ENCODE data around the gene MTERF4.

MTERF4 gene

GRCh38 chr2:241068136-241068941 lies 33.7 kb downstream of the MTERF4 start:
- no peak overlapping the region for H3K27ac Mint-ChIP-seq
- H3K4me1 Mint-ChIP-seq (ENCODE audit: low read depth), result peaks cover 5% of the 10 kb centered on the region
- no peak for DNase-seq
- no peaks in the 10 kb centered on the region for H3K36me3 Mint-ChIP-seq (ENCODE audit: low read depth)
- no peaks in the 10 kb centered on the region for H3K9me3 Mint-ChIP-seq
- H3K27me3 Mint-ChIP-seq, result no peaks in the 10 kb centered on the region
- no peak overlapping the region for H3K4me3 Mint-ChIP-seq

- no peaks in the 10 kb centered on the region for H3K27me3 Mint-ChIP-seq
- DNase-seq, result no peak
- H3K9me3 Mint-ChIP-seq, result no peaks in the 10 kb centered on the region
- H3K27ac Mint-ChIP-seq, result no peak overlapping the region
- H3K36me3 Mint-ChIP-seq (ENCODE audit: low read depth), result no peaks in the 10 kb centered on the region
- H3K4me3 Mint-ChIP-seq, result no peak overlapping the region
- peaks cover 5% of the 10 kb centered on the region for H3K4me1 Mint-ChIP-seq (ENCODE audit: low read depth)
Observed at GRCh38 chr2:241067501-241068135, 34.5 kb downstream of the MTERF4 start.

- Mint-ChIP-seq H3K9me3 (no peaks in the 10 kb centered on the region), H3K36me3 (ENCODE audit: low read depth) (no peaks in the 10 kb centered on the region), H3K27me3 (no peaks in the 10 kb centered on the region), H3K27ac (no peak overlapping the region), H3K4me1 (ENCODE audit: low read depth) (peaks cover 5% of the 10 kb centered on the region), H3K4me3 (no peak overlapping the region)
- no peak for DNase-seq
Observed at GRCh38 chr2:241066893-241067341, 35.2 kb downstream of the MTERF4 start.

GRCh38 chr2:241066171-241066892 lies 35.8 kb downstream of the MTERF4 start:
- Mint-ChIP-seq H3K27ac (no peak overlapping the region), H3K4me3 (no peak overlapping the region), H3K4me1 (ENCODE audit: low read depth) (peaks cover 5% of the 10 kb centered on the region), H3K9me3 (no peaks in the 10 kb centered on the region), H3K36me3 (ENCODE audit: low read depth) (no peaks in the 10 kb centered on the region), H3K27me3 (no peaks in the 10 kb centered on the region)
- DNase-seq, result no peak

DNA sequence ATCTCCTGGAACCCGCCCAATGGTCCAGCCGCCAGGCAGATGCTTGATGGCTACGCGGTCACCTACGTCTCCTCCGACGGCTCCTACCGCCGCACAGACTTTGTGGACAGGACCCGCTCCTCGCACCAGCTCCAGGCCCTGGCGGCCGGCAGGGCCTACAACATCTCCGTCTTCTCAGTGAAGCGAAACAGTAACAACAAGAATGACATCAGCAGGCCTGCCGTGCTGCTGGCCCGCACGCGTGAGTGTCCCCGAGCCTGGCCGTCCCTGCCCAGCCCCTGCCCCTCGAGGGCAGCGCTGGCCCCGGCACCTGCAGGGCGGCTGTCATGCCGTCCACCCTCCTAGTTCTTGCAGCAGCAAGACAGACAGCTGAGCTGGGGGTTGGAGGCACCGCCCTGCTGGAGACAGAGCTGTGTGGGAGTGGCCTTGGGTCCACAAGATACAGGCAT lies 36.7 kb downstream of the MTERF4 start:
- no peaks in the 10 kb centered on the region for H3K36me3 Mint-ChIP-seq (ENCODE audit: low read depth)
- no peak overlapping the region for H3K4me3 Mint-ChIP-seq

DNA sequence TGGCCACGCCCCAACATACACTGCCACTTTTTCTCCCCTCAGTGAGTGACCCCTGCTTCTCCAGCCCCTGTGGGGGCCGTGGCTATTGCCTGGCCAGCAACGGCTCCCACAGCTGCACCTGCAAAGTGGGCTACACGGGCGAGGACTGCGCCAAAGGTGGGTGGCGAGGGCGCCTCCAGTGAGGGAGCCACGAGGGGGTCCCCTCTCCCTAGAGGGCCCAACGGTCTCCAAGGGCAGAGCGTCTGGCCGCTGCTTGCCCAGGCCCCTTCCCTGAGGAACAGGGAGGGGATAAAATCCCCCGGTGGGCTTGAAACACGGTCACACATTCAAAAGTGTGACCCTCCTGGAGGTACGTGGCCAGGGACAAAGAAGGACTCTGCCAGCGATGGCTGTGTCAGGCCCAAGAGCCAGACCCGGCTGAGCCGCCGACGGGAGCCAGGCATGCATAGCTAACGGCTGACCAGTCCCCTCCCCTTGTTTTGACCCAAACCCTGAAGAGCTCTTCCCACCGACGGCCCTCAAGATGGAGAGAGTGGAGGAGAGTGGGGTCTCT lies 37.2 kb downstream of the MTERF4 start:
- DNase-seq, result no peak
- no peaks in the 10 kb centered on the region for H3K27me3 Mint-ChIP-seq
- H3K4me1 Mint-ChIP-seq (ENCODE audit: low read depth), result peaks cover 5% of the 10 kb centered on the region
- H3K27ac Mint-ChIP-seq, result no peak overlapping the region
- no peaks in the 10 kb centered on the region for H3K9me3 Mint-ChIP-seq
- H3K36me3 Mint-ChIP-seq (ENCODE audit: low read depth), result no peaks in the 10 kb centered on the region
- H3K4me3 Mint-ChIP-seq, result no peak overlapping the region

More for the DNA sequence above, 36.7 kb downstream of the MTERF4 start:
- DNase-seq, result no peak
- H3K9me3 Mint-ChIP-seq, result no peaks in the 10 kb centered on the region
- H3K27me3 Mint-ChIP-seq, result no peaks in the 10 kb centered on the region
- H3K27ac Mint-ChIP-seq, result no peak overlapping the region
- H3K4me1 Mint-ChIP-seq (ENCODE audit: low read depth), result peaks cover 5% of the 10 kb centered on the region

GRCh38 chr2:241064008-241064801 lies 37.9 kb downstream of the MTERF4 start:
- H3K4me1 Mint-ChIP-seq (ENCODE audit: low read depth), result peaks cover 5% of the 10 kb centered on the region
- H3K27ac Mint-ChIP-seq, result peak overlapping the region; percentile 52
- no peaks in the 10 kb centered on the region for H3K36me3 Mint-ChIP-seq (ENCODE audit: low read depth)
- peak overlapping the region; percentile 16 for H3K4me3 Mint-ChIP-seq
- no peaks in the 10 kb centered on the region for H3K9me3 Mint-ChIP-seq
- DNase-seq, result peak; percentile 73
- no peaks in the 10 kb centered on the region for H3K27me3 Mint-ChIP-seq

- Mint-ChIP-seq H3K27ac (no peak overlapping the region), H3K36me3 (ENCODE audit: low read depth) (no peaks in the 10 kb centered on the region), H3K27me3 (no peaks in the 10 kb centered on the region), H3K4me1 (ENCODE audit: low read depth) (peaks cover 5% of the 10 kb centered on the region), H3K9me3 (no peaks in the 10 kb centered on the region), H3K4me3 (no peak overlapping the region)
- DNase-seq, result peak; percentile 28
Observed at GRCh38 chr2:241063587-241063986, 38.5 kb downstream of the MTERF4 start.

GRCh38 chr2:241063093-241063551 lies 39.0 kb downstream of the MTERF4 start:
- Mint-ChIP-seq H3K9me3 (no peaks in the 10 kb centered on the region), H3K4me1 (ENCODE audit: low read depth) (peaks cover 5% of the 10 kb centered on the region), H3K27me3 (no peaks in the 10 kb centered on the region)

GRCh38 chr2:241062389-241063092 lies 39.5 kb downstream of the MTERF4 start:
- no peaks in the 10 kb centered on the region for H3K27me3 Mint-ChIP-seq
- H3K36me3 Mint-ChIP-seq (ENCODE audit: low read depth), result no peaks in the 10 kb centered on the region
- no peak for DNase-seq
- no peaks in the 10 kb centered on the region for H3K9me3 Mint-ChIP-seq
- no peak overlapping the region for H3K4me3 Mint-ChIP-seq
- H3K4me1 Mint-ChIP-seq (ENCODE audit: low read depth), result peaks cover 8% of the 10 kb centered on the region
- no peak overlapping the region for H3K27ac Mint-ChIP-seq

More at GRCh38 chr2:241063093-241063551, 39.0 kb downstream of the MTERF4 start:
- no peak overlapping the region for H3K4me3 Mint-ChIP-seq
- no peak overlapping the region for H3K27ac Mint-ChIP-seq
- H3K36me3 Mint-ChIP-seq (ENCODE audit: low read depth), result no peaks in the 10 kb centered on the region
- no peak for DNase-seq

DNA sequence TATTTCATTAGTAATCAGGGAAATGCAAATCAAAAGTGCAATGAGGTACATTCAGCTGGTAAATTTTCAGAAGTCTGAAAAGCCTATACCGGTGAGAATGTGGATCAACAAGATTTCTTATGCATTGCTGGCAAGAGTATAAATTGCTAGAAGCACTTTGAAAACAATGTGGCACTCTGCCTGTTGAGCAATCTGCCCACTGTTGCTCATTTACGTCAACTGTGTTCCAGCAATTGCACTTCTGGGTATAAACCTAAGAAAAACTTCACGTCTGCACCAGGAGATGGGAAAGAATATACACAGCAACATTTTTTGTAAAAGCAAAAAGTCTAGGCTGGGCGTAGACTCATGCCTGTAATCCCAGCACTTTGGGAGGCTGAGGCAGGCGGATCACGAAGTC lies 40.8 kb downstream of the MTERF4 start:
- H3K36me3 Mint-ChIP-seq (ENCODE audit: low read depth), result no peaks in the 10 kb centered on the region
- H3K9me3 Mint-ChIP-seq, result no peaks in the 10 kb centered on the region

GRCh38 chr2:241053576-241054251 lies 48.4 kb downstream of the MTERF4 start:
- no peak overlapping the region for H3K4me3 Mint-ChIP-seq
- H3K36me3 Mint-ChIP-seq (ENCODE audit: low read depth), result peaks cover 4% of the 10 kb centered on the region
- peaks cover 3% of the 10 kb centered on the region for H3K4me1 Mint-ChIP-seq (ENCODE audit: low read depth)
- H3K27ac Mint-ChIP-seq, result no peak overlapping the region
- no peak for DNase-seq
- no peaks in the 10 kb centered on the region for H3K27me3 Mint-ChIP-seq
- H3K9me3 Mint-ChIP-seq, result no peaks in the 10 kb centered on the region

More for the DNA sequence above, 40.8 kb downstream of the MTERF4 start:
- H3K4me1 Mint-ChIP-seq (ENCODE audit: low read depth), result peaks cover 8% of the 10 kb centered on the region
- H3K27ac Mint-ChIP-seq, result no peak overlapping the region
- DNase-seq, result no peak
- H3K4me3 Mint-ChIP-seq, result no peak overlapping the region
- no peaks in the 10 kb centered on the region for H3K27me3 Mint-ChIP-seq
